HG03097 (cell line): Measurements from ENCODE around the gene PDE3A.
"Not testable (repeated sequence)": the region's sequence is repeated elsewhere in the genome, so short reads cannot be mapped to it uniquely, and the experiment has no call there.

Experiments
- ATAC-seq: cut with Tn5 transposase; IDR thresholded peaks from one replicate; pipeline ENCODE4 v1.9.1; 2021; ENCODE audit not compliant: unreplicated experiment, low FRiP score

Gene PDE3A

DNA sequence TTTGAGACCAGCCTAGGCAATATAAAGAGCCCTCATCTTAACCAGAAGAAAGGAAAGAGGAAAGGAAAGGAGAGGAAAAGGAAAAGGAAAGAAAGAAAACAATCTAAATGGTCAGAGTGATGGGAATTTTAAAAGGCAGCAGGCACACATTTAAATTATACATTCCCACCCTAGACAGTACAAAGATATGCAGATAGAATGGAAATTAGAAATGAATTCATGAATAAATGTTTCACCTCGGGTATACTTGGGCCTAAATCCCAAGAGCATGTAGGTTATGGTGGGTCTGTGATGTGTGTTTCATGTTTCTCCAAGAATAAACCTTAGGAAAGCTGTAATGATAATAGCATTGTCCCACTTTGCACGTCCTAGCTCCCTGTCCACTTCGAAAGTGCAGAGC, 222.2 kb downstream of the PDE3A start:
- ATAC-seq, result no peak

DNA sequence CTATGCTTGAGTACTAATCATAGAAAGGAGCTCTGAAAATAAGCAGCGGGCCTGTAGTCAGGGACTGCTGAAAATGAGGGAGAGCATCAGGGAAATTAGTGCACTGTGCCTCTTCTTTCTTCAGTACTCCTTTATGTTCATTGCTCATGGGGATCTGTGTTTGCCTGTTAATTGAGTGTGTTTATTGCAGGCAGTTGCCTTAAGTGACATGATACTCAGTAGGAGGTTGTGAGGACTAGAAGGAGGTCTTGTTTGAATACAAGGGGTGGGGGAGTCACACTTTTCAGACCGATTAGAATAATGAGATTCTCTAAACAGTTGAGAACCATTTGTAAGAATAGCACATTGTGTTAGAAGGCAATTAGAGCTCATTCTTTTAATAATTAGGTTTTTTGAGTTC, 224.2 kb downstream of the PDE3A start:
- no peak for ATAC-seq

DNA sequence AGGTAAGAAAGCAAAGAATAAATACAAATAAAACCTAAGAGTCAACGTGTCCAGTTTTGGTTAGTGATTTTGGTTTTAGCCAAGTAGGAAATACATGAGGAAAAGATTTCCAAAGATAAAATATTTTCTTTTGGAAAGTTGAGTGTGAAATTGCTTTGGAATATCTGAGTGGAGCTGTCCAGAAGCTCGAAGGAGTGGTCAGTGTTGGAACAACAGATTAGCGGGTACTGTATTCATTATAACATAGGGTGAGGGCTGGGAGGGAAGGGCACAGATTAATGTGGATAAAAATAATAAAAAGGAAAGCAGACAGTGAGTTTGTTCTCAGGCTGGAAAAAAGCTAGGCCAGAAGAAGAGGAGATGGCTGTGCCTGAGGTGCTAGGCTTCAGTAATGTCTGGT, 225.3 kb downstream of the PDE3A start:
- ATAC-seq, result no peak

DNA sequence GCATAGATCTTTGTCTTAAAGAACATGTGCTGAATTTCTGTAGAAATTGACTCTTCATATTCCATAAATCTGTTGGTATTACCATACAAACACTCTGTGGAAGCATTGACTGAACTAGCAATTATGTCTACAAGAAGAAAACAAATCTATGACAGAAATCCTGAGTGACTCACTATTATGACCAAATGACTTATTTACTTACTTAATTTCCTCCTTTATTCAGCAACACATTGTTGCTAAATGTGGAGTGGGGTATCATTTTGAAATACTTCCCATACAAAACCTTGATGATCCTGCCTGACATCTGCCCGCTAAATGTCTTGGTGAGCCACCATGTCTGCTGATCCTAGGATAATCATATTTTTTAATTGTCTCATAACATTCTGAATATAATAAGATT, 227.7 kb downstream of the PDE3A start:
- no peak for ATAC-seq

DNA sequence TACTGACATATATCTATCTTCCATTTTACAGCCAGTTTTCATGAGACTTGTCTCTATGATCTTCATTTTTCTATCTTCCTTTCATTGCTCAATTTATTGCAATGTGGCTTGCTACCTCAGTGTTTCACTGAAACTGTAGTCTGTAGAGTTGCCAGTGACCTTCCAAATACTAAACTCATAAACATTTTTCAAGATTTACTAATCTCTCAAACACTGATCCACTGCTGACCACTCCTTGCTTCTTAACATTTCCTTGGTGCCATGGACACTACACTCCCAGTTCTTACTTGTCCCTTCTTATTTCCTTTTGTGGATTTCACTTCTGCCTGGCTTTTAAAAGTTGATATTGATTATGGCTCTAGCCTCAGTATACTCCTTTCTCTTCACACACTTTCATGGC, 231.4 kb downstream of the PDE3A start:
- no peak for ATAC-seq

DNA sequence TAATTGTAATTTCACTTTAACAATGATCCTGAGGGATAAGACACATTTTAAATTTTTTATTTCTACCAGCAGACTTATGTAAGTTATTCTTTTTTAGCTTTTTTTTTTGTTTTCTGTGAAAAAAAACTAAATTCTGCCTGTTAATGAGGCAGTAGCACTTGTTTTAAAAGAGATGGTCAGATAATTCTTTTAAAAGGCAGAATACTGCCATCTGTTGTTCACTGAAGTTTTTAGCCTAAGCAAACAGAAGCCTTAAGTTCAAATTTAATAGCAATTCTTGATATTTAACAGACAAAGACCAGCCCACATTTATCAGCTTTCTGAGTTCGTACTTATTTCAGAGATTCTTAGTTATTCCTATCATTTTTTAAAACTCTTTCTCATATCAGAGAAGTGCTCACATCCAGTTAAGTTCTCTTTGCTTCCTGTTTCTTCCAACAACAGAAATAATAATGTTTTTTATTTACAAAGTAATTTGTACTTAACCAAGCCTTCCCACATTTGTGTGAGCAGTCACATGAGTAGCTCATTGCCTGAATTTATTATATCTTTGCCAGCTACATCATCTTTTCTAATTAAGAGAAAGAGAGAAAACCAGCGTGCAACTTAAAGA, 233.4 kb downstream of the PDE3A start:
- no peak for ATAC-seq

DNA sequence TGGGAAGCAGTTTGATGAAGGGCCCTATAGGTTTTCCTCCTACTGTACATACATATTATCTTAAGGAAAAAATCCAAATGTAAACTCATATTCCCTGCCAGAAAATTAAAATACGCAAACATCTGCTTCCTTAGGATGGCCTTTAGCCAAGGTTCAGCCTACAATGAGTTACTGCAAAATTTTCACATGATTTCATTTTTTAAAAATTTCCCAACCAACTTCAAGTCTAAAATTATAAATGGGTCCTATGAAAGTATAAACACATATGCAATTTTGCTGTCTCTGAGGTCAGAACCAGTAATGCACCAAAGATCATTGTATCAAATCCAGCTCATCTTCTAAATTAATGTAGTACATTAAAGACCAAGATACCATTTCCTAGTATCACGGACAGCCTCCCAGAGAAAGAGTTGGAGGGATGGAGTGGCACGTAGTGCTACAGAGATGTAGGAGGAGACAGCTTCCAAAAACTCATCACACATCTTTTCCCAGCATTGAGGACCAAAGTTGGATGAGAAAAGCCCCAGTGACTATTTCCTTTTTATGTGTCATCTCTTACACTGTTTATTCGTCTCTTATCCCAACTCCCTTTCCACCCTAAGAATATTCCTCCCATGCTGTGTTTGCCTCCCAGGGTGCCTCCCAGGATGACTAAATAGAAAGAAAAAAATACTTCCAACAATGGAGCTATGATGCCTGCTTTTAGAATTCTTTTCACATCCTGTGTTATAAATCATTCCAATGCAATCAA, 234.5 kb downstream of the PDE3A start:
- ATAC-seq, result no peak

DNA sequence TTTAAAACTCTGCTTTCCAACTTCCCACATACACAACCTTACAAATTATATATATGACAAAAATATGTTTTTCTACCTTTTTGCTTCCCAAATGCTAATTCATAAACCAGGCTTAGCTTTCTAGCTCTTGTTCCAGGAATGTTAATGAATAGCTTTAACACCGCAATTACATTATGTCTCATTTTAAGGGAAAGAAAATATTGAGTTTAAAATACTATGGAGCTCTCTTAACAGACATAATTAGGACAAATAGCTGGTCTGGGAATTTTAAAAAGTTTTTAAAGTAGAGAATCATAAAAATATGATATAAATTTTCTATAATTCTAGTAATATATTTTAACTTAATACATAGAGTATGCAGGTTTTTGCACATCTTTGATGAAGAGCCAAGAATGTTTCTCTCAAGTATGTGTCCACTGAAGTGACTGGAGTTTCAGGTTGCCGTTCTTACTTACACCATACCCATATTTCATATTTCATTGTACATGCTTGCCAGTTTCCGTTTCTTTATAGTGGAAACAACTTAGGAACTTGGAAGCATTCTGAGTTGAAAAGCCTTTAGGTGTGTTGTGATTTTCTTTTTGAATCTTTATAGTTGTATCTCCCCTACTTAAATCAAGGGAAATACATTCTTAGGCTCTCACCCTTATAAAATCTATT, 236.2 kb downstream of the PDE3A start:
- no peak for ATAC-seq

DNA sequence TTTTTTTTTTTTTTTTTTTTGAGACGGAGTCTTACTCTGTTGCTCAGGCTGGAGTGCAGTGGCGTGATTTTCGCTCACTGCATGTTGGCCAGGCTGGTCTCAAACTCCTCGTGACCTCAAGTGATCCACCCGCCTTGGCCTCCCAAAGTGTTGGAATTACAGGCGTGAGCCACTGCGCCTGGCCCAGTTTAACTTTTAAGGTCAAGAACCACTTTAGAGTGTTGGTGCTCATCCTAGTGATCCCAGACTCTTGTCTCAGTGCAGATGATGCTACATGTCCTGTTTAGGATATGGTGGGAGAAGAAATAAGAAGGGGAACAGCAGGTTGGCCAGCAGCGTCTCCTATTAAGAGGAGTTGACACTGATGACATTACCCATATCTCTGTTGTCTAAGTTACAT, 246.7 kb downstream of the PDE3A start:
- ATAC-seq, result not testable (repeated sequence)

DNA sequence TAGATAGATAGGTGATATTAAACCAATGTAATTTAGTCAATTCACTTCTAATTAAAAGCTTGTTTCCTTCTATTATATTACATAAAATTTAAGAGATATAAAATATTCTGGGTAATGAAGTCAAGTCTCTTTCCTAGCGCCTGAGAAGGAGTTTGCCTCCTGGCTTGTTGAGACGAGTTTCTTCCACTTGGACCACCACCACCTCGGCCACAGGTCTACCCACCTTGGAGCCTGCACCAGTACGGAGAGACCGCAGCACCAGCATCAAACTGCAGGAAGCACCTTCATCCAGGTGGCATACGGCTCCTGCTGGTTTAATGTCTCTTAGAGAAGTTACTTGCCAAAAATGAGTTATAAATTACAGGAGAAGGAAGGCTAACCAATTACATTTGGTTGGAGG, 247.8 kb downstream of the PDE3A start:
- no peak for ATAC-seq

DNA sequence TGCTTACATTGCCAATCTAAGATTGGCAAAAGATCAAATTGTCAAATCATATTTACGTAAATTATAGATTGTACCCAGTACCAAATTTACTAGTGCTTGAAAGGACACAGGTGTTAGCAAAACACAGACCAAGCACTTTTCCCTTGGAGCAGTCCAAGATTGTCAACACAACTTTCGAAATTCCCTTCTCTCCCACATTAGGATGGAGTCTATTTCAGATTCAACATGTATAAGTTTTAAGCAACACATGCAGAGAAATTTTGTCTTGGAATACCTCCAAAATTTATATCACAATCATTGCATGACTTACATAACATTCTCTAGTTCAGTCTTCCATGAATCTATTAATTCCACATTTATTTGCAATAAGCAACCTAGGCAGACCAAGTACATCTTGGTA, 251.9 kb downstream of the PDE3A start:
- no peak for ATAC-seq

DNA sequence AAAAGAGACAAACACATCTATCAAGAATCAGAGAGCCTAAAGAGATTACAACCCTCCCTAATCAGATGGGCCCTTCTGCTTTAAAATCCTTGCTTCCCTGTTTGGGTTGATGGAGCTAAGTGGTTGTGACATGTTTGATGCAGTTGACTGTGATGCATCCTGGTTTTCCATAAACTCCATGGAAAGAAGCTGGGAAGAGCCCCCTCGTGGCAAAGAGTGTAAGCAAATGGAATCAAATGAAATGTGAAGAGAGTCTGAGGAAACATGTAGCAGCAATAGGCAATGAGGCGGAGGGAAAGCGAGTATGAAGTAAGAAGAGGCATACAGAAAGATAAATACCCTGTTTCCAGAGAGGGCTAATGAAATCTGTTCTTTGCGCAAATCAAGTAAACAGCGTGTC, 256.4 kb downstream of the PDE3A start:
- no peak for ATAC-seq

DNA sequence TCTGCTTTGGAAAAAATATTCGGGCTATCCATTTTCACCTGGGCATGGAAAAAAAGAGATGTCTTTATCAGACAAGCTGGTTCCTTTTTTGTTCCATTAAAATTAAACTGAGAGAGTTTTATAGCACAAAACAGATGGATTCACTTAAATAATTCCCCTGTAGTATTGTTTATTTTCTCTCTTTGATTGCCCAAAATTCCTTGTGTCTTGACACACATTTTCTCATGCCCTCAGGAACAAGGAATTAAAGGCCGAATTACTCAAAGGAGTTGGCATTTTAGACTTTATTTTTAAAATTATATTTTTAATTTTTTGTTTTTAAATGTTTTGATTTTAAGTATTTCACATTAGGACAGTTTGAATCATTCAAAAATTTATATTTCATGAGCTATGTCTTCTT, 257.2 kb downstream of the PDE3A start:
- no peak for ATAC-seq

DNA sequence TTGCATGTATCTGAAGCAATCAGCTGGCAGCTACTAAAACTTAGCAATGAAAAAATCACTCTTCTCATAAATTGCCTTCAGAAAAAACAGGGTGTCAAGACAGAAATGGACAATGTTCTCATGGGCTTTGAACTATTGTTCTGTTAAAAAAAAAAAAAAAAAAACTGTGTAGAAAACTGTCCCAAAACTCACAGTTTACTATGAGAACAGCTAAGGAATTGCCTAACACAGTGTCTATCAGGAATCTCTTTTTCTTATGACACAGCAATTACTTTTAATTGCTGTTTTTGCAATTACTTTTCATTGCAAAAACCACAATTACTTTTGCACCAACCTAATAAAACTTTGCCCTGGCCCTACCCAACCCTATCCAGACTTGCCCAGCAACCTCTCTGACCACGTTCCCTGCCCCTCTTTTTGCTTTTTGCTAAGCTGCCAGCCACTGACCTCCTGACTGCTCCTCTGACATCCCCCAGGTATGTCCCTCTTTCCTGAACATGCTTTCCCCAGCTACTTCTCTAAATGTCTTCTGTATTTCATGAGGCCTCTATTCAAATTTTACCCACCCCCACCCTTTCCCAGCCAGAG, 258.8 kb downstream of the PDE3A start:
- ATAC-seq, result no peak

DNA sequence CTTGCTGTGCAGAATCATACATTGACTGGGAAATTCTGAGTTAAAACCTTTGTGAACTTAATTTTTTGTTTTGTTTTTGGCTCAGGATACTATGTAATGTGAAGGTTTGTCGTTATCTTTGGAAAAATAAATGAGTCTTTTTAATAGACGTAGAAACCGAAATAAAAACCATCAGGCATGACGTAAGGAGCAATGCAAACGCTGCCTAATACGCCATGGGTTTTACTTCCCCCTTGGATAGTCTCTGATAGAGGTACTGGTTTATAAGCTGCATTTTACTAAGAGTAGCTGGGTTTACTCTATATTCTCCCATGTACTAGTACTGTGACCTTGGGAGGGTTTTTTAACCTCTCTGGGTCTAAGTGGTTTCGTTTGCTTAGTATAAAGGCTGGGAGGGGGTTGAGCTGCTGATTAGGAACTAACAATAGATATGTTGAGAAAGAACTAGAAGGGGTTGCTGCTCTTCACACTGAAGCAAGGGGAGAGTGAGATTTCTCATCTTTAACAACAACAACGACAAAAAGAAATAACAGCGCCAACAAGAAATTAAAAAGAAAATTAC, 260.0 kb downstream of the PDE3A start:
- no peak for ATAC-seq

DNA sequence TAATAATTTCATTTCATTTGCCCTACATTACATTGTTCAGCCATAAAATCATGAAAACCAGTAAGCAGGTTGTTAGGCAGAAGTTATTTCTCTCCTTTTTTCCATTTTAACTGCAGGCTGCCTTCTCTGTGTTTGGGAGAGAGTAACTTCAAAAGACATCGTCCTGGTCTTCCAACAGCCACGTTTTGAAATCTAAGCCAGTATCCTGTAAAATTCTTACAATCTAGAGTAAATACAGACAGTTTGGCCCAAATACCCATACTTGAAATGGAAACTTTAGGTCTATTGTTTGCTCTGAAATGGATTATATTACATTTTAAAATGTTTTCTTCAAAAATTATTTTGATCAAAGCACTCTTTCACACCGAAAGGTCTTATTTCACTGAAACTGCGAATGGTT, 260.7 kb downstream of the PDE3A start:
- ATAC-seq, result no peak

DNA sequence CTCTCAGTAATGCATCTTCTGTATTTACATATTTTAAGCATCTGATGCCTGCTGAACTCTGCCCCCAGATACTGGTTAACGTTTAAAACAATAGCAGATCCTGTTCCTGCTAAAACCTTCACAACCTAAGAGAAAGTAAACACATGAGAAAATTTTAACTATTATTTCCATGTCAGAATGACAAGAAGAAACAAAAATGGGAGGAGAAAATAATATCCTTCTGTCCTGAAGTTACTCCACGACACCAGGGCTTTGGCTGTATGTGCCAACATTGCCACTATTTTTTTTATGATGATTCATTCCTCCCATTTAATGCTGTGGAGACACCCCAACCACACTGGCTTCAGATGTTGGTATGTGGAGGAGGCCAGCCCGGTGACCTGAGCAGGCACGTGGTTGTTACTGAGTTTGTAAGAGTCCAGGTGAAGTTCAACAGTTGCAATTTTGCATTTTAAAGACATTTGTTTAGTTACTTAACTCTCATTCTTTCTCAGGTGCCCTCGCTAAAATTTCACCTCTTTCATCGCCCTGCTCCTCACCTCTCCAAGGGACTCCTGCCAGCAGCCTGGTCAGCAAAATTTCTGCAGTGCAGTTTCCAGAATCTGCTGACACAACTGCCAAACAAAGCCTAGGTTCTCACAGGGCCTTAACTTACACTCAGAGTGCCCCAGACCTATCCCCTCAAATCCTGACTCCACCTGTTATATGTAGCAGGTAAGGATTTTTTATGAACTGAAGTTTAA, 261.2 kb downstream of the PDE3A start:
- no peak for ATAC-seq

DNA sequence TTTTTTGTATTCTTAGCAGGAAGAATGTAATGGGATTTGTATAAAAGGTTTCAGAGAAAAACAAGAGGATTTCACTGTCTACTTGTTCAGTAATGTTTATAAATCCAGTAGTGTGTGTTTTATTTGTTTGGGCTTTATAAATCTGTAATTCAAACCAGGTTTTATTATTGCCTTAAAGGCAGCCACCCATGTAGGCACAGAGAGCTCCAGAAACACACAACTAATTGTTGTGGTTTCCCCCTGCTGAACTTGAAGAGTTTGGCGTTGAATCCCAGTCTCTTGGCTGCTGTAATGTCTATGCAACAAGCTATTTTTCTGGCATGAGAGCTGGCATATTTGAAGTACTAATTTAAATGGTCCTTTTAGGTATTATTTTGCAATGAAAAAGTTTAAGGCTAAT, 263.4 kb downstream of the PDE3A start:
- no peak for ATAC-seq

DNA sequence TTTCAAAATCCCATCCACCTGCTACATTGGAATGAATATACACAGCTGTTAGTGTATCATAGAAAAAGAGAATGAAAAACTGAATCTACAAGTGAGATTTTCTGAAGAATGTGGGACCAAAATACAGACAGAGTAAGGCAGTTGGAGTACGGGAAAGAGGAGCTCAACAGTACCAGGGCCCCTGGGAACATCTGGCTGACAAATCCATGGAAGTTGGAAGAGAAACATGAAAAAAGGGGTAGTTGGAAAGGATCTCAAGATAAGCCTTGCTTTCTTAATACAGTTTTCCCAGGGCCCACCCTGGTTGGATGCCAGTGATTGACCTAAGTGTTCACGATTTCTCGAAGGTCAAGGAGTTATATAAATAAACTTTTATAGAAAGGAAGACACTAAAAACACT, 272.8 kb downstream of the PDE3A start:
- no peak for ATAC-seq

DNA sequence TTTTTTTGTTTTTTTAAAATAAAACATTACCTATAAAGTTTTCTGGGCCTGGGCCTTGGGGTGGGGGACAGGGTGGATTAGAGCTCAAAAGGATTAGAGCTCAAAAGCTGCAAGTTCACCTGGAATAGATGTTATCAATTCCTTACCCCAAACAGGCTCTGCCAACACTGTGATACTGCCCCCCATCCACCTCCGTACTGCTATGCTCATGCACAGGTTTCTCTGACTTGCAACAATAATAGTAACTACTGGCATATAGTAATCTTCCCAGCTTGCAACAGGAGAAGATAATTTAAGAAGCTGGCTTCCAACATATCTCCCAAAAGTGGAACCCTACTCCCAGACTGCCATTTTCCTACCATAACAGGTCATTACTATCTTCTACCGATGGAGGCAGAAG, 275.5 kb downstream of the PDE3A start:
- ATAC-seq, result no peak
